ENCODE measurements around the gene DPP6.

DNA sequence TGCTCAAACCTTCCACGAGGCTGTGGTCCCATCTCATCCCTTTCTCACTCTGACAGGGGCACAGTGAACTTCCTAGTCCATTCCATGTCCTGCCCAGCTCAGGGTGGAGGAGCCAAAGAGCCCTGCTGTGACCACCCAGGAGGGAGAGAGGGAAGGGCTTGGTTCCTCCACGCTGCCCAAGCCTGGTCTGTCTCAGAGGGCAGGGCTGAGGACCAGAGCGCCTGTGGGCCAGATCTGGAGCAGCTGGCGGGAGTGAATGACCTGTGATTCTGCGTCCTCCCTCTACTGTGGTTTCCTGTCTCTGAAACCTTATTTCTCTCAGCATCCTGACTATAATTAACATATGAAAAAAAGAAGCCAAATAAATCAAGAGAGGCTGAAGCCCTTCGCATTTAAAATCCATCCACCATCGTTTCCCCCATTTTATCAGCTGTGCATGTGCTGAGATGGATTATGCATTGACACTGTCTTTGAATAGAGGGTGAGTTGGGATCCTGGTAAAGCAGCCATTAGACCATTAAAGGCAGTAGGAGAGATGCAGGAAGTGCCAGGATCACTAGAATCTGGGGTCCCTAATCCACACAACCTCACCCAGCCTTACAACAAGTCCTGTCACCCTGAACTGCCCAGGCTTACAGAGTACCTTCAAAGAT lies 165.6 kb downstream of the DPP6 start:
- TF ChIP-seq, protein P1, sequence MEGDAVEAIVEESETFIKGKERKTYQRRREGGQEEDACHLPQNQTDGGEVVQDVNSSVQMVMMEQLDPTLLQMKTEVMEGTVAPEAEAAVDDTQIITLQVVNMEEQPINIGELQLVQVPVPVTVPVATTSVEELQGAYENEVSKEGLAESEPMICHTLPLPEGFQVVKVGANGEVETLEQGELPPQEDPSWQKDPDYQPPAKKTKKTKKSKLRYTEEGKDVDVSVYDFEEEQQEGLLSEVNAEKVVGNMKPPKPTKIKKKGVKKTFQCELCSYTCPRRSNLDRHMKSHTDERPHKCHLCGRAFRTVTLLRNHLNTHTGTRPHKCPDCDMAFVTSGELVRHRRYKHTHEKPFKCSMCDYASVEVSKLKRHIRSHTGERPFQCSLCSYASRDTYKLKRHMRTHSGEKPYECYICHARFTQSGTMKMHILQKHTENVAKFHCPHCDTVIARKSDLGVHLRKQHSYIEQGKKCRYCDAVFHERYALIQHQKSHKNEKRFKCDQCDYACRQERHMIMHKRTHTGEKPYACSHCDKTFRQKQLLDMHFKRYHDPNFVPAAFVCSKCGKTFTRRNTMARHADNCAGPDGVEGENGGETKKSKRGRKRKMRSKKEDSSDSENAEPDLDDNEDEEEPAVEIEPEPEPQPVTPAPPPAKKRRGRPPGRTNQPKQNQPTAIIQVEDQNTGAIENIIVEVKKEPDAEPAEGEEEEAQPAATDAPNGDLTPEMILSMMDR (IDR thresholded peaks at IDR 0.05), result no peak
- no peak for TF ChIP-seq POLR2A (IDR thresholded peaks at IDR 0.05)

Data from heart left ventricle (tissue), 13 donors.